Lung (tissue), 12 donors: ENCODE measurements around the gene KLK13. TPM values are rescaled to one million over a fixed set of nuclear protein-coding genes. Genes with fewer than 3 reads are reported as not detected.

Source experiments
- ATAC-seq: fragments of 200-7000 bp; cut with Tn5 transposase; one replicate; pipeline ENCODE4 v1.9.1; 2020; ENCODE audit warnings: moderate number of reproducible peaks; ENCODE audit not compliant: insufficient read depth, low FRiP score
- DNase-seq, 3 donors: peaks; one replicate each; pipeline ENCODE4 v3.0.0-alpha.2; 2013 to 2017
- H3K27ac ChIP-seq, 2 donors: one replicate each; pipeline ENCODE4 v1.5.1; 2013; ENCODE audit warnings: mild to moderate bottlenecking in 2 of 2, moderate library complexity in 2 of 2, control low read depth in 1 of 2, inconsistent platforms in 1 of 2, low read depth in 1 of 2, low read length in 1 of 2
- H3K27me3 ChIP-seq, 3 donors: one replicate each; pipeline ENCODE4 v1.5.1; 2013; ENCODE audit warnings: low read length in 2 of 3; ENCODE audit not compliant: control insufficient read depth in 3 of 3, insufficient read depth in 3 of 3
- H3K36me3 ChIP-seq, 4 donors: one replicate each; pipeline ENCODE4 v1.5.1; 2013; ENCODE audit warnings: low read length in 4 of 4, mild to moderate bottlenecking in 1 of 4, moderate library complexity in 1 of 4; ENCODE audit not compliant: control insufficient read depth in 4 of 4, insufficient read depth in 4 of 4
- H3K4me1 ChIP-seq, 5 donors: one replicate each; pipeline ENCODE4 v1.5.1; 2013; ENCODE audit warnings: low read length in 5 of 5, mild to moderate bottlenecking in 2 of 5, moderate library complexity in 1 of 5; ENCODE audit not compliant: control insufficient read depth in 5 of 5, insufficient read depth in 5 of 5
- H3K4me3 ChIP-seq: one replicate; pipeline ENCODE4 v1.5.1; 2013; ENCODE audit warnings: mild to moderate bottlenecking, control low read depth, moderate library complexity
- H3K9ac ChIP-seq, 2 donors: one replicate each; pipeline ENCODE4 v1.5.1; 2013; ENCODE audit warnings: low read length in 2 of 2, control low read depth in 1 of 2; ENCODE audit not compliant: insufficient read depth in 1 of 2
- H3K9me3 ChIP-seq, 4 donors: one replicate each; pipeline ENCODE4 v1.5.1; 2013; ENCODE audit warnings: low read length in 3 of 4, mild to moderate bottlenecking in 1 of 4, moderate library complexity in 1 of 4; ENCODE audit not compliant: control insufficient read depth in 4 of 4, insufficient read depth in 3 of 4
- CTCF ChIP-seq: IDR thresholded peaks from 2 replicates; pipeline ENCODE4 v1.5.1; 2012; ENCODE audit warnings: mild to moderate bottlenecking; ENCODE audit errors: control extremely low read depth, extremely low read depth
- WGBS, 2 donors: extraction: QIAGEN DNeasy Blood & Tissue Kit; methylation state at CpG; one replicate each; pipeline ENCODE4 v1.1.7; 2013; 5-methylcytosine and 5-hydroxymethylcytosine counted together
- polyA plus RNA-seq, 2 donors: library from polyadenylated mRNA; stranded (reverse); fragments of 200-250 nt; gene quantifications; one replicate each; pipeline ENCODE4 v1.2.1, GENCODE V29; 2013
- total RNA-seq, 2 donors: library from RNA; depleted of rRNA in 1 of 2; stranded (reverse); fragments of >200 nt in 1 of 2; gene quantifications; one replicate each; pipeline ENCODE4 v1.2.1, GENCODE V29; 2014 to 2021
- donor health status: control.
- donor health status: control.
- donor health status: Bipolar disorder and iron deficiency.
- donor health status: healthy.
- donor health status: DM: yes; HTN: yes; CAD: no.

KLK13 gene
- total and polyA plus RNA-seq, 4 donors: 0.65 to 9.3 (median 3.1) TPM

- H3K36me3 ChIP-seq: no peaks in the 10 kb centered on the region
- H3K4me3 ChIP-seq: no peak overlapping the region
- no peaks in the 10 kb centered on the region for H3K4me1 ChIP-seq
- 85 to 94% methylated on average over 7 of the region's 7 CpGs for WGBS, 2 donors
- no peak for TF ChIP-seq CTCF
- DNase-seq (no peak), ATAC-seq (no peak)
- peaks cover 0 to 9% (median 0%) of the 10 kb centered on the region in 4 donors for H3K9me3 ChIP-seq
- H3K9ac ChIP-seq: no peak overlapping the region
- peaks cover 0 to 4% (median 0%) of the 10 kb centered on the region in 3 donors for H3K27me3 ChIP-seq
- no peak overlapping the region for H3K27ac ChIP-seq
Measured at GRCh38 chr19:51031220-51031879, 33.5 kb downstream of the KLK13 start.

- H3K4me3 ChIP-seq: no peak overlapping the region
- DNase-seq (no peak), ATAC-seq (no peak)
- H3K4me1 ChIP-seq: no peaks in the 10 kb centered on the region
- no peak overlapping the region for H3K27ac ChIP-seq
- TF ChIP-seq CTCF: no peak
- H3K36me3 ChIP-seq: no peaks in the 10 kb centered on the region
- H3K9me3 ChIP-seq: peaks cover 0 to 9% (median 0%) of the 10 kb centered on the region in 4 donors
- peaks cover 0 to 4% (median 3%) of the 10 kb centered on the region in 3 donors for H3K27me3 ChIP-seq
- no peak overlapping the region for H3K9ac ChIP-seq
- WGBS, 2 donors: 73 to 76% methylated on average over 13 of the region's 13 CpGs
Measured at GRCh38 chr19:51030631-51031030, 34.3 kb downstream of the KLK13 start.

GRCh38 chr19:51029718-51030117 is 35.2 kb downstream of the KLK13 start:
- ATAC-seq: no peak
- H3K4me3 ChIP-seq: no peak overlapping the region

More at GRCh38 chr19:51029718-51030117, 35.2 kb downstream of the KLK13 start:
- Histone ChIP-seq H3K27me3 (peaks cover 0 to 8% (median 3%) of the 10 kb centered on the region in 3 donors), H3K27ac (no peak overlapping the region), H3K4me1 (no peaks in the 10 kb centered on the region), H3K9me3 (peaks cover 0 to 9% (median 0%) of the 10 kb centered on the region in 4 donors), H3K36me3 (no peaks in the 10 kb centered on the region), H3K9ac (no peak overlapping the region)
- DNase-seq: no peak
- 78 to 93% methylated on average over 2 of the region's 2 CpGs for WGBS, 2 donors
- TF ChIP-seq CTCF: no peak
